BE2C (cell line): Measurements from ENCODE around the gene PTCH2.
"Not testable (repeated sequence)": the region's sequence is repeated elsewhere in the genome, so short reads cannot be mapped to it uniquely, and the experiment has no call there.

Experiments used
- DNase-seq: peaks from one replicate; pipeline ENCODE4 v3.0.0-alpha.2; 2020
- H3K27me3 ChIP-seq: fragments of 250-450 bp; sonication (Bioruptor Pico); 2 replicates; pipeline ENCODE4 v1.5.1; 2020; ENCODE audit warnings: mild to moderate bottlenecking
- H3K36me3 ChIP-seq: fragments of 250-450 bp; sonication (Bioruptor Pico); 2 replicates; pipeline ENCODE4 v1.5.1; 2020; ENCODE audit warnings: mild to moderate bottlenecking
- H3K4me1 ChIP-seq: fragments of 250-450 bp; sonication (Bioruptor Pico); 2 replicates; pipeline ENCODE4 v1.5.1; 2020
- H3K4me3 ChIP-seq: 2 replicates; pipeline ENCODE4 v1.5.1; 2011; ENCODE audit warnings: low read depth, low read length
- H3K9me3 ChIP-seq: fragments of 250-450 bp; sonication (Bioruptor Pico); 2 replicates; pipeline ENCODE4 v1.5.1; 2020
- CTCF ChIP-seq: IDR thresholded peaks from 2 replicates; pipeline ENCODE4 v1.5.1; 2012; ENCODE audit warnings: mild to moderate bottlenecking, low read depth, low read length

PTCH2 gene

GRCh38 chr1:44819196-44819607, 23.9 kb downstream of the PTCH2 start:
- no peak for DNase-seq

GRCh38 chr1:44817771-44818495, 25.1 kb downstream of the PTCH2 start:
- H3K4me3 ChIP-seq = no peak overlapping the region
- no peaks in the 10 kb centered on the region for H3K4me1 ChIP-seq
- DNase-seq = no peak
- no peaks in the 10 kb centered on the region for H3K27me3 ChIP-seq
- TF ChIP-seq CTCF = no peak
- no peaks in the 10 kb centered on the region for H3K9me3 ChIP-seq
- no peaks in the 10 kb centered on the region for H3K36me3 ChIP-seq

More at GRCh38 chr1:44819196-44819607, 23.9 kb downstream of the PTCH2 start:
- no peaks in the 10 kb centered on the region for H3K9me3 ChIP-seq
- no peaks in the 10 kb centered on the region for H3K36me3 ChIP-seq
- peak overlapping the region; percentile 55 for H3K4me3 ChIP-seq
- no peaks in the 10 kb centered on the region for H3K4me1 ChIP-seq
- TF ChIP-seq CTCF = no peak
- H3K27me3 ChIP-seq = no peaks in the 10 kb centered on the region

- no peaks in the 10 kb centered on the region for H3K9me3 ChIP-seq
- no peaks in the 10 kb centered on the region for H3K4me1 ChIP-seq
- DNase-seq = no peak
- H3K36me3 ChIP-seq = no peaks in the 10 kb centered on the region
- H3K27me3 ChIP-seq = no peaks in the 10 kb centered on the region
- H3K4me3 ChIP-seq = no peak overlapping the region
- no peak for TF ChIP-seq CTCF
Observed at GRCh38 chr1:44817307-44817706, 25.7 kb downstream of the PTCH2 start.

- H3K9me3 ChIP-seq, H3K4me1 ChIP-seq, H3K36me3 ChIP-seq, H3K27me3 ChIP-seq, DNase-seq, H3K4me3 ChIP-seq: not testable (repeated sequence)
Observed at GRCh38 chr1:44815926-44816325, 27.1 kb downstream of the PTCH2 start.

- Histone ChIP-seq H3K4me3 (no peak overlapping the region), H3K9me3 (no peaks in the 10 kb centered on the region), H3K36me3 (no peaks in the 10 kb centered on the region), H3K27me3 (no peaks in the 10 kb centered on the region), H3K4me1 (peaks cover 7% of the 10 kb centered on the region)
- no peak for TF ChIP-seq CTCF
- DNase-seq = no peak
Observed at GRCh38 chr1:44812822-44813543, 30.1 kb downstream of the PTCH2 start.

GRCh38 chr1:44811234-44811633, 31.8 kb downstream of the PTCH2 start:
- Histone ChIP-seq H3K4me3 (no peak overlapping the region), H3K36me3 (no peaks in the 10 kb centered on the region), H3K9me3 (no peaks in the 10 kb centered on the region), H3K27me3 (no peaks in the 10 kb centered on the region), H3K4me1 (peaks cover 20% of the 10 kb centered on the region)
- DNase-seq = no peak
- no peak for TF ChIP-seq CTCF

- H3K27me3 ChIP-seq, H3K4me3 ChIP-seq, H3K36me3 ChIP-seq, H3K9me3 ChIP-seq, DNase-seq: not testable (repeated sequence)
- H3K4me1 ChIP-seq = peaks cover 20% of the 10 kb centered on the region
Observed at GRCh38 chr1:44810762-44811105, 32.3 kb downstream of the PTCH2 start.
